OCI-LY1 (cell line): ENCODE measurements around the gene GLG1.

Experiments used
- H2AFZ ChIP-seq: fragments of 200-600 bp; sonication (generic), shearing (Covaris generic); 2 replicates; pipeline ENCODE4 v1.6.0; 2014; ENCODE audit warnings: antibody characterized with exemption, mild to moderate bottlenecking, low read length
- H3F3A ChIP-seq: fragments of 200-600 bp; sonication (generic), shearing (Covaris generic); 2 replicates; pipeline ENCODE4 v1.6.0; 2014; ENCODE audit warnings: mild to moderate bottlenecking, antibody characterized with exemption, low read length, moderate library complexity; ENCODE audit not compliant: insufficient read depth
- H3K27ac ChIP-seq: fragments of 200-600 bp; sonication (generic); 2 replicates; pipeline ENCODE4 v1.5.1; 2014; ENCODE audit warnings: low read length, mixed run types, mild to moderate bottlenecking, low read depth; ENCODE audit not compliant: poor library complexity, severe bottlenecking
- H3K27me3 ChIP-seq: fragments of 200-600 bp; sonication (generic); 2 replicates; pipeline ENCODE4 v1.6.0; 2014; ENCODE audit warnings: antibody characterized with exemption, mild to moderate bottlenecking, low read length, moderate library complexity; ENCODE audit not compliant: insufficient read depth
- H3K36me3 ChIP-seq: fragments of 200-600 bp; sonication (generic); 2 replicates; pipeline ENCODE4 v1.6.1; 2014; ENCODE audit warnings: mild to moderate bottlenecking, antibody characterized with exemption, low read length, moderate library complexity, mixed read lengths; ENCODE audit not compliant: insufficient read depth
- H3K4me1 ChIP-seq: fragments of 200-600 bp; sonication (generic); 2 replicates; pipeline ENCODE4 v1.5.1; 2014; ENCODE audit warnings: mild to moderate bottlenecking, low read length, moderate library complexity; ENCODE audit not compliant: insufficient read depth, severe bottlenecking
- H3K4me2 ChIP-seq: fragments of 200-600 bp; sonication (generic), shearing (Covaris generic); 2 replicates; pipeline ENCODE4 v1.6.1; 2014; ENCODE audit warnings: low read length
- H3K4me3 ChIP-seq: fragments of 200-600 bp; sonication (generic); 2 replicates; pipeline ENCODE4 v1.5.1; 2014; ENCODE audit warnings: low read length, low read depth, mild to moderate bottlenecking, mixed read lengths; ENCODE audit not compliant: poor library complexity, severe bottlenecking
- H3K79me2 ChIP-seq: fragments of 200-600 bp; shearing (Covaris generic); 2 replicates; pipeline ENCODE4 v1.6.1; 2016; ENCODE audit warnings: mixed run types, low read length, mixed read lengths; ENCODE audit not compliant: insufficient read depth
- H3K9ac ChIP-seq: fragments of 200-600 bp; sonication (generic), shearing (Covaris generic); 2 replicates; pipeline ENCODE4 v1.6.1; 2014; ENCODE audit warnings: mild to moderate bottlenecking, low read length, mixed read lengths
- H3K9me2 ChIP-seq: fragments of 200-600 bp; sonication (generic), shearing (Covaris generic); 2 replicates; pipeline ENCODE4 v1.6.1; 2014; ENCODE audit warnings: low read depth, mild to moderate bottlenecking, low read length, mixed read lengths
- H3K9me3 ChIP-seq: fragments of 200-600 bp; shearing (Covaris generic); 2 replicates; pipeline ENCODE4 v1.6.1; 2014; ENCODE audit warnings: low read length, mixed read lengths
- H4K20me1 ChIP-seq: fragments of 200-600 bp; sonication (generic), shearing (Covaris generic); 2 replicates; pipeline ENCODE4 v1.6.0; 2016; ENCODE audit warnings: mild to moderate bottlenecking, low read length; ENCODE audit not compliant: insufficient read depth
- EZH2 ChIP-seq: fragments of 200-600 bp; sonication (generic), shearing (Covaris generic); IDR thresholded peaks from 2 replicates; pipeline ENCODE4 v1.8.0; 2017; ENCODE audit warnings: borderline replicate concordance, mixed run types, mild to moderate bottlenecking, antibody characterized with exemption, low read length, moderate library complexity, mixed read lengths
- TF ChIP-seq, protein P1 (sequence below): fragments of 200-600 bp; sonication (generic), shearing (Covaris generic); IDR thresholded peaks from 2 replicates; pipeline ENCODE4 v1.5.1; 2017; ENCODE audit warnings: mild to moderate bottlenecking, antibody characterized with exemption, low read length, moderate library complexity, mixed read lengths

GLG1 gene

GRCh38 chr16:74585846-74586443 is 21.0 kb downstream of the GLG1 start:
- TF ChIP-seq, protein P1, sequence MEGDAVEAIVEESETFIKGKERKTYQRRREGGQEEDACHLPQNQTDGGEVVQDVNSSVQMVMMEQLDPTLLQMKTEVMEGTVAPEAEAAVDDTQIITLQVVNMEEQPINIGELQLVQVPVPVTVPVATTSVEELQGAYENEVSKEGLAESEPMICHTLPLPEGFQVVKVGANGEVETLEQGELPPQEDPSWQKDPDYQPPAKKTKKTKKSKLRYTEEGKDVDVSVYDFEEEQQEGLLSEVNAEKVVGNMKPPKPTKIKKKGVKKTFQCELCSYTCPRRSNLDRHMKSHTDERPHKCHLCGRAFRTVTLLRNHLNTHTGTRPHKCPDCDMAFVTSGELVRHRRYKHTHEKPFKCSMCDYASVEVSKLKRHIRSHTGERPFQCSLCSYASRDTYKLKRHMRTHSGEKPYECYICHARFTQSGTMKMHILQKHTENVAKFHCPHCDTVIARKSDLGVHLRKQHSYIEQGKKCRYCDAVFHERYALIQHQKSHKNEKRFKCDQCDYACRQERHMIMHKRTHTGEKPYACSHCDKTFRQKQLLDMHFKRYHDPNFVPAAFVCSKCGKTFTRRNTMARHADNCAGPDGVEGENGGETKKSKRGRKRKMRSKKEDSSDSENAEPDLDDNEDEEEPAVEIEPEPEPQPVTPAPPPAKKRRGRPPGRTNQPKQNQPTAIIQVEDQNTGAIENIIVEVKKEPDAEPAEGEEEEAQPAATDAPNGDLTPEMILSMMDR: no peak
- no peak for TF ChIP-seq EZH2
- Histone ChIP-seq H3K4me2 (no peak overlapping the region), H3K79me2 (peaks cover 47% of the 10 kb centered on the region)

DNA sequence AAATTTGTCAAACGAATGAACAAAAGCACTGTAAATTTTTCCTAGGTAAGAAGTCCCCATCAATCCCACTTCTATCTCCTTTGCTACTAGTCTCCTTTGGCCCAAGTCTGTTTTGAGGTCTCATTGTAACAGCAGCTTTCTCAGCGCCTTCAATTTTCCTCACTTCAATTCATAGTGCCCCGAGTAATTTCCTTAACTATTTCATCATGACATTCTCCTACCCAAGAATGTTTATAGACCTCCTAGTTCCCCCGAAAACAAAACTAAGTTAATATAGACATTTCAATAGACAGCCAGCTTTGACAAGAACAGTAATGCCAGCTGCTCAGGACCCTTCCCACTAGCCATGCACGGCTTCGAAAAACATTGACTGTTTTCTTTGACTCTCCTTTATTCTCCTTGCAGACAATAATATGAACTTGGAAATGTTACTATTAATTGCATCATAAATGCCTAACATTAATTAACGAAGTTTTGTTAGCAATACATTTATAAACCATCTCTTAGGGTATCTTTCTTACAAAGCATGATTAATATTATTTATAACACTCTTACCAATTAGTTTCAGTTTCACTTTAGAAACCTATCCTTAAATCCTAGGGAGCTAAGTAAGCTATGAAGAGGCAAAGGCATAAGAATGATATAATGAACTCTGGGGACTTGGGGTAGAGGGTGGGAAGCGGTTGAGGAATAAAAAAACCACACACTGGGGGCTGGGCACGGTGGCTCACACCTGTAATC is 22.8 kb downstream of the GLG1 start:
- Histone ChIP-seq H3K4me3 (no peak overlapping the region), H3K9me3 (no peaks in the 10 kb centered on the region), H3K4me1 (peaks cover 23% of the 10 kb centered on the region), H3K9ac (no peak overlapping the region), H3K27me3 (no peaks in the 10 kb centered on the region), H3K9me2 (no peaks in the 10 kb centered on the region), H3F3A (no peaks in the 10 kb centered on the region), H3K79me2 (peaks cover 50% of the 10 kb centered on the region), H4K20me1 (no peaks in the 10 kb centered on the region), H3K27ac (no peak overlapping the region), H3K4me2 (no peak overlapping the region), H2AFZ (no peak overlapping the region), H3K36me3 (no peaks in the 10 kb centered on the region)
- TF ChIP-seq, protein P1: no peak
- TF ChIP-seq EZH2: no peak

More at GRCh38 chr16:74585846-74586443, 21.0 kb downstream of the GLG1 start:
- H3K4me3 ChIP-seq: no peak overlapping the region
- no peaks in the 10 kb centered on the region for H3K36me3 ChIP-seq
- peaks cover 28% of the 10 kb centered on the region for H3K4me1 ChIP-seq
- H3K27me3 ChIP-seq: no peaks in the 10 kb centered on the region
- peak overlapping the region; percentile 14 for H3K27ac ChIP-seq
- no peaks in the 10 kb centered on the region for H3K9me3 ChIP-seq
- H3K9me2 ChIP-seq: no peaks in the 10 kb centered on the region
- H2AFZ ChIP-seq: no peak overlapping the region
- H4K20me1 ChIP-seq: no peaks in the 10 kb centered on the region
- H3K9ac ChIP-seq: no peak overlapping the region
- no peaks in the 10 kb centered on the region for H3F3A ChIP-seq

GRCh38 chr16:74582970-74583369 is 23.9 kb downstream of the GLG1 start:
- Histone ChIP-seq H3F3A (no peaks in the 10 kb centered on the region), H3K36me3 (no peaks in the 10 kb centered on the region), H3K4me1 (peaks cover 23% of the 10 kb centered on the region), H3K9me2 (no peaks in the 10 kb centered on the region), H3K9ac (no peak overlapping the region), H3K27me3 (no peaks in the 10 kb centered on the region), H4K20me1 (no peaks in the 10 kb centered on the region), H3K27ac (no peak overlapping the region), H3K4me3 (no peak overlapping the region), H3K4me2 (no peak overlapping the region), H2AFZ (no peak overlapping the region), H3K9me3 (no peaks in the 10 kb centered on the region), H3K79me2 (peaks cover 59% of the 10 kb centered on the region)
- TF ChIP-seq, protein P1: no peak
- TF ChIP-seq EZH2: no peak
